Central memory CD4-positive, alpha-beta T cell (primary cell): ENCODE data around the gene VPS8.

Source experiments
- DNase-seq: peaks from one replicate; pipeline ENCODE4 v3.0.0; 2022

VPS8 gene

DNA sequence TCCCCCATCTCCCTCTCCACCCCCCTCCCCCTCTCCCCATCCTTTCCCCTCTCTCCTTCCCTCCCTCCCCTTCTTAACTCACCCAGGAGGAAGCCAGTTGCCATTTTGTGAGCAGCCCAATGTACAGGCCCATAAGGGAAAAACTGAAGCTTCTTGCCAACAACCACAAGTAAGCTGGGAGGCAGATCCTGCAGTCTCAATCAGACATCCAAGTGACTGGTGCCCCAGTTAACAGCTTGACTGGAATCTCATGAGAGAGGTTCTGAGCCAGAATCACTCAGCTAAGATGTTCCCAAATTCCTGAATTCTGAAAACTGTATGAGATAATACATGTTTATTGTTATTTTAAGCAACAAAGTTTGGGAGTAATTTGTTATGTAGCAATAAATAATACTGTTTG, 250.2 kb downstream of the VPS8 start:
- DNase-seq = no peak

DNA sequence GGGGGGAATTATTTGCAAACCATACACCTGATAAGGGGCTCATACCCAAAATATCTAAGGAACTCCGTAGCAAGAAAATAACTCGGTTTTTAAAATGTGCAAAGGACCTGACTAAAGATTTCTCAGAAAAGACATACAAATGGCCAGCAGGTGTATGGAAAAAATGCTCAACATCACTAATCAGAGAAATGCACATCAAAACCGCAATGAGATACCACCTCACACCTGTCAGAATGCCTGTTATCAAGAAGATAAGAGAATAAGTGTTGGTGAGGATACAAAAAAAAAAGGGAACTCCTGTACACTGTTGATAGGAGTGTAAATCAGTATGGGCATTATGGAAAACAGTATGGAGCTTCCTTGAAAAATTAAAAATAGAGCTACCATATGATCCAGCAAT, 251.5 kb downstream of the VPS8 start:
- DNase-seq = no peak

DNA sequence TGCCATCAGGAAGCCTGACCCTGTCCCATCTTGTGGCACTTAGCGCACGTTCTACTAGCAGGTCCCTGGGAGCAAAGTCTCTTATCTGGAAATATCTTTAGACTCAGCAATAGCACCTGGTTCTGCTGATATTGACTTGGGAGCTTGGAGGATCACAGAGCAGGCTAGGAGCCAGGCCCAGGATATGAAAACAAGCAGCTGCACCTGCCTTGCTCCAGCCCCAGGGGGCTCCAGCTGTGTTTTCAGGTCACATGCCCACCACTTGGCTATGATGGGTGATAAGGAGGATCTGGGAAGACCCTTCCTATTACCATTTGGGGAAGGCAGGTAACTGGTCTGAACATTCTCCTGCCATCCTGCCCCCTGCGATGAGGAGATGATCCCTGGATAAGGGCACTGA, 253.1 kb downstream of the VPS8 start:
- DNase-seq = no peak

GRCh38 chr3:185066251-185066650, 254.3 kb downstream of the VPS8 start:
- no peak for DNase-seq

DNA sequence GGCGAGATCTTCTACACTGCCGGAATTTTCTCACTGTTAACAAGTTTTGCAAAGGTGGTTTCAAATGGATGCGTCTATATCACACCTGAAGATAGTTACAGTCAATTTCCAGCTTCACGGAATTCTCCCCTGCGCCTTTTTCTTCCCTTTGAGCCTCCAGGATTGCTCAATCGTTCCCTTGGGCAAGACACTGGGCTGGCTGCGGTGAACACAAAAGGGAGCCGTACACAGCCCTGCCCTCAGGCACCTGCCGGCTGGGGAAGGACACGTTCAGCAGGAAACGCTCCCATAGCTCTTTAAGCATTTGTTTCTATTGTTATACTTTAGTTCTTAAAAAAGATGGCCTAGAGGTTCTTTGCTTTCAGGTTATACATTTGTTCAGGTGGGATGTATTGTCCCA, 255.2 kb downstream of the VPS8 start:
- no peak for DNase-seq

GRCh38 chr3:185069037-185070030, 257.4 kb downstream of the VPS8 start:
- no peak for DNase-seq

GRCh38 chr3:185070491-185071286, 258.7 kb downstream of the VPS8 start:
- no peak for DNase-seq

DNA sequence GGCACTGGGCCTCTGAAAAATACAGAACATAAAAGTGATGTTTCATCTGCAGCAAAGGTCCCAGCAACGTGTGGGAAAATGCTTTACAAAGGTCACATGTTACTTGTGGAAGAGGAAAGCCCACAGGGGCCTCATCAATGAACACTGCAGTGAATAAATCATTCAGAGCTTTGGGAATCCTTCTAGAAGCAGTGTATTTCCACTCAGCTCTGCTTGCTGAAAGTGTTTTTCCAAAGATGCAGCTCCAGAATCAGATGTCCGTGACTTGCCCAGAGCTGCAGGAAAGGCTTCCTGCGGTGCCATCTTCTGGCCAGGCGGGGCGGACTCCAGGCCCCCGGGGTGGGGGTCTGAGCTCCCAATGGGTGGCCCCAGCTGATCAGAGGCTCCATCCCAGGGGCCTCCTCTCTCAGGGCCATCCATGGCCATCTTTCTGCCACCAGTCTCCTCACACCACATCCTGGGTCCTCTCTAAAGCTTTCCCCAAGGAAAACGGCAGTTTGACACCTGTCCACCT, 259.4 kb downstream of the VPS8 start:
- no peak for DNase-seq

DNA sequence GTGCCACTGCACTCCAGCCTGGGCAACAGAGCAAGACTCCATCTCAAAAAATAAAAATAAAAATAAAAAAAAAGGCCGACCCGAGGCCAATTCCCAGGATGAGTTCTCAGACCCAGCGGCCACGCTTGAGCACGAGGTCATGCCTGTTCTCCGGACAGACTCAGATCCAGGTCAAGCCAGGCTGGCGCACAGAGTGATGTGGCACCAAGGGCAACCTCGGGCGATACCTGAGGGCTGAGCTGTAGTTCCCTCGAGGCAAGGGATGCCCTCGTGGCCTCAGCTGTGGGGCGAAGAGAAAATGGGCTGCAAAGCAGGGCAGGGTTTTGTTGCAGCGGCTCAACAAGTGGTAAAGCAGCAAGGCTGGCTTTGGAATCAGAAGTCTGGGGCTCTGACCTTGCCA, 263.6 kb downstream of the VPS8 start:
- no peak for DNase-seq

DNA sequence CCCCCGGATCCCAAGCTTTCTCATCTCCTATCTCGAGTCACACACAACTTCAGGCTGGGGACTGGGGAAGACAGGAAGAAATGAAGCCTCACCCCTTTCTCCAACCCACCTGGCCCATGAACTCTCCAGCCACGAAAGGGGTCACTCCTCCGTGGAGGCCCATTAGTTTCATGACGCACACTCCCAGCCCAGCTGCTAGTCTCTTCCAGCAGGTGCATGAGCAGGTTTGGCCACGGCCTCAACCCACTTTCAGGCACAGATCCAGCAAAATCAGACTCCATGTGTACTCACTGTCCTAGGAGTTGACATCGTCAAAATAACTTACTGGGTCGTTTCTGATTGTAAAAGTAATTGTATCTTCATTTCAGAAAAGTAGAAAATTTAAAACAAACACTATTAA, 264.3 kb downstream of the VPS8 start:
- no peak for DNase-seq

DNA sequence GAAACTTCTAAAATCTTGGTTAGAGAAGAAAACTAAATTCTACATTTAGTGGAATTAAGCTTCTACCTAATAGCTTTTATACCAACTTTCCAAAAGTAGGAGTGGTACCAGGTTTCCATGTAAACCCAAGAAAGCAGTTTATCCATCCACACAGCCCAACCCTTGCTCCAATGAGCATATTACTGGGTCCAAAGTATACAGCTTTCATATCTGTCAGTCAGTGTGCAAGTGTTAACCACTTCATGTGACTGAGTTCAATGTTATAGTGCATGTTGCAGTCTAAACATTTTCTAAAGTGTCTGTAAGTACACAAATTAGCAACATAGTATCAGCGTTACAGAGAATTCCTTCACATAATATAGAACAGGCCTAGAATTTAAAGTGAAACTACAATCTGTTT, 267.7 kb downstream of the VPS8 start:
- DNase-seq = no peak

DNA sequence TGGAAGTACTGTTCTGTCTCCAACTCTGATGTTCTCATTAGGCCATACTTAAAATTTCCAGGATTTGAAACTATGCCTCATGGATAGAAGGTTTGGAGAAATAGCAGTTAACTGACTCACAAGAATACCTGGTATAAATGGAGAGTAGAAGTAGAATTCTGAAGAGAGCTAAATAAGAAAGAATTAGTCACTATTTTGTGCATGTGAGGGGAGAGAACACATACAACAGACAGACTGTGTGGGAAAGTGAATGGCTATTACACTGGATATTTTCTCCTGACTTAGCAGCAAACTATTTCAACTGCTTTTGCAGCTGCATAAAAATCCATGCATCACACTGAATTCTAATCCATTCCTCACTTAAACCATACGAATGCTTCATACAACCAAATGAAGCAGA, 269.6 kb downstream of the VPS8 start:
- DNase-seq = no peak

- DNase-seq = no peak
Observed at GRCh38 chr3:185082149-185082548, 270.2 kb downstream of the VPS8 start.

DNA sequence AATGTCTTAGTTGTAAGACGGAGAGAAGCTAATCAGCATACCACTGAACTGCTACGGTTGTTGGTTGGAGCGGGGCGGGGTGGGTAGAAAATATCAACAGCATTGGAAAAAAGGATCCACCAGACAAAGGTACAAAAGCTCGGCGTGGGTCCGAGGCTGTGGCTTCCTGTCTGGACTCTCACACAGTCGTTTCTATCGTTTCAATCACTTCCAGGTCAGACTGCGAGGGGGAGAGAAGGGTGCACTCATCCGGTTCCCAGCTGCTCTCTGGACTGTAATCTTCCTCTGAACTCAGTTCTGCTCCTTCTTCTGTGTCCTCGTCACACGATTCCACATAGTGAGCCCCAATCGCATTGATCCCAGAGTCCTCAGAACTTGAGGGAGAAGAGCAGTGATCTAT, 270.9 kb downstream of the VPS8 start:
- no peak for DNase-seq

GRCh38 chr3:185084402-185084801, 272.4 kb downstream of the VPS8 start:
- DNase-seq = no peak

DNA sequence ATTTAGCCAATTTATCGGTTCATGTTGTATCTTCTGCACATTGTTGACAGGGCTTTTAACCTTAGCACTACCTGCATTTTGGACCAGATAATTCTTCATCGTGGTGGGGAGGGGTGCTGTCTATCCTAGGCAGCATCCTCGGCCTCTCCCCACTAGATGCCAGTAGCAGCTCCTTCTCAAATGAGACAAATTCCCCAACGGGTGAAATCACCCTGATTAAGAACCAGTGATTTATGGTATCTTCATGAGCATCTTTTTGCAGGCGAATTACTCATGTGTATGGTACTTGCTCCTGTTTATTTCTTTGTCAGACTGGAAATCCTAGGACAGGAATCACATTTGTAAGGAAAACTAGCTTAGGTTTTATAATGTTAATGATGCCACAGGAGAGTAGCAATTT, 272.9 kb downstream of the VPS8 start:
- no peak for DNase-seq

- DNase-seq = no peak
Observed at GRCh38 chr3:185087419-185087818, 275.5 kb downstream of the VPS8 start.

DNA sequence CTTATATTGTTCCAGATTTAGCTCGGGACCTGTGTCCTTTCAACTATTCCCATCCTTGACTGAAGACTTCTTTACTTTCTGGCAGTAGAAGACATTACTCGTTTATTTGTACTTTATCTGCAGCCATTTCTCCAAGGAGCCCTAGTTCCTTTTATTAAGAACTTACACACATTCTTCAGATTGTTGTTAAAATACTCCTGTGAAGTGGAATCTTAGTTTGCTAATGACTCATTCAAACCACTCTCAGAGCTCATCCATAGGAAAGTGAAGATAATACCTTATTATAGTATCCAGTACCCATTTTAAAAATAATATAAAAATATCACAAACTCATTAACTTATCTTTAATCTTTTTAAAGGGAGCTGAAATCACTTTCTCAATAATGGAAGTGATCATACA, 277.4 kb downstream of the VPS8 start:
- no peak for DNase-seq

DNA sequence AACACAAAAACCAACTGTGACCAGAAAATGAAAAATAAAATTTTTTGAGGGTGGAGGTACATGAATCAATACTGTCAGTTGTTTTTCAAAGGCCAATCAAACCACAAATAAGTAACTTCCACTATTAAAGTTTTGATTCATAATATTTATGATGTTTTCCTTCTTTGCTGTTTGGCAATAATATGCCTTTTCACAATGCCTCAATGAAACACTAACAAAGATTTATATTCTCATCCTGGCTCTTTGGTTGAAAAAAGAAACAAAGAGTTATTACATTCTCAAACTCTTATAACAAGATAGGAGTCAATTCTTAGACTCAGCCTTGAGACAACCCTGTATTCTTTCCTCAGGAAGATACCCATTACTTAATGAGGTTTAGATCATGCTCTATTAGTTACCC, 277.8 kb downstream of the VPS8 start:
- DNase-seq = no peak

DNA sequence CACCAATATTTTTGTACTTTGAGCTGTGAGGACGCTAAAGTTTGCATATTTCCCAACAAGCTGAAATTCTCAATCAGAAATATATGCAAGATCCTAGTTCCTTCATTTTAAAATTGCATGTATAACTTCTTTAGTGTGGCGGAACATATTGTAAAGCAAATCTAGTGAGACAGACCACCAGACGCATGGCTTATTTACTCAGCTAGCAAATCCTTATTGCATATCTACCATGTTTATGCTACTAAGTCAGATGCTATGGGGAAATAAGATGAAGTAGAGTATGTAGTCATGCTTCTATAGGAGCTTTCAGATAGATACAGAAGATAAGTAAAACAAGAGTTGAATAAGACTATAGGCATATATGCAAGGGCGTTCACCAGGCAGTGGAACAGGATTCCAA, 278.8 kb downstream of the VPS8 start:
- DNase-seq = no peak

GRCh38 chr3:185093116-185093515, 281.1 kb downstream of the VPS8 start:
- no peak for DNase-seq

- no peak for DNase-seq
Observed at GRCh38 chr3:185094697-185095096, 282.7 kb downstream of the VPS8 start.
